Measurements from ENCODE around the gene MRPL20. TPM values are rescaled to one million over a fixed set of nuclear protein-coding genes. Genes with fewer than 3 reads are reported as not detected.
"Not testable (repeated sequence)": the region's sequence is repeated elsewhere in the genome, so short reads cannot be mapped to it uniquely, and the experiment has no call there.

The MRPL20 gene
- total and polyA plus RNA-seq, 4 donors = 60.1 to 181 (median 122) TPM

- H3K27me3 ChIP-seq (ENCODE audit: control insufficient read depth in 3 of 3, insufficient read depth in 3 of 3, low read length in 2 of 3) = no peaks in the 10 kb centered on the region
- no peak overlapping the region for H3K4me3 ChIP-seq
- H3K4me1 ChIP-seq (ENCODE audit: control insufficient read depth in 5 of 5, insufficient read depth in 5 of 5, low read length in 5 of 5) = peaks cover 0 to 2% (median 0%) of the 10 kb centered on the region in 5 donors
- H3K36me3 ChIP-seq (ENCODE audit: control insufficient read depth in 4 of 4, insufficient read depth in 4 of 4, low read length in 4 of 4) = no peaks in the 10 kb centered on the region
- H3K27ac ChIP-seq (ENCODE audit: low read depth in 1 of 2, low read length in 1 of 2) = no peak overlapping the region
- TF ChIP-seq, protein P1, sequence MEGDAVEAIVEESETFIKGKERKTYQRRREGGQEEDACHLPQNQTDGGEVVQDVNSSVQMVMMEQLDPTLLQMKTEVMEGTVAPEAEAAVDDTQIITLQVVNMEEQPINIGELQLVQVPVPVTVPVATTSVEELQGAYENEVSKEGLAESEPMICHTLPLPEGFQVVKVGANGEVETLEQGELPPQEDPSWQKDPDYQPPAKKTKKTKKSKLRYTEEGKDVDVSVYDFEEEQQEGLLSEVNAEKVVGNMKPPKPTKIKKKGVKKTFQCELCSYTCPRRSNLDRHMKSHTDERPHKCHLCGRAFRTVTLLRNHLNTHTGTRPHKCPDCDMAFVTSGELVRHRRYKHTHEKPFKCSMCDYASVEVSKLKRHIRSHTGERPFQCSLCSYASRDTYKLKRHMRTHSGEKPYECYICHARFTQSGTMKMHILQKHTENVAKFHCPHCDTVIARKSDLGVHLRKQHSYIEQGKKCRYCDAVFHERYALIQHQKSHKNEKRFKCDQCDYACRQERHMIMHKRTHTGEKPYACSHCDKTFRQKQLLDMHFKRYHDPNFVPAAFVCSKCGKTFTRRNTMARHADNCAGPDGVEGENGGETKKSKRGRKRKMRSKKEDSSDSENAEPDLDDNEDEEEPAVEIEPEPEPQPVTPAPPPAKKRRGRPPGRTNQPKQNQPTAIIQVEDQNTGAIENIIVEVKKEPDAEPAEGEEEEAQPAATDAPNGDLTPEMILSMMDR (IDR thresholded peaks at IDR 0.05; ENCODE audit: control extremely low read depth, extremely low read depth) = no peak
- H3K9ac ChIP-seq (ENCODE audit: insufficient read depth in 1 of 2, low read length in 2 of 2) = no peak overlapping the region
- DNase-seq (no peak), ATAC-seq (ENCODE audit: insufficient read depth, low FRiP score) (no peak)
- H3K9me3 ChIP-seq (ENCODE audit: control insufficient read depth in 4 of 4, insufficient read depth in 3 of 4, low read length in 3 of 4) = no peaks in the 10 kb centered on the region
- WGBS, 2 donors = 94 to 95% methylated on average over 16 of the region's 16 CpGs
Observed at GRCh38 chr1:1452882-1453281, 45.8 kb upstream of the MRPL20 start.

- not testable (repeated sequence) for H3K27me3 ChIP-seq (ENCODE audit: control insufficient read depth in 3 of 3, insufficient read depth in 3 of 3, low read length in 2 of 3); H3K9ac ChIP-seq (ENCODE audit: insufficient read depth in 1 of 2, low read length in 2 of 2); ATAC-seq (ENCODE audit: insufficient read depth, low FRiP score); H3K9me3 ChIP-seq (ENCODE audit: control insufficient read depth in 4 of 4, insufficient read depth in 3 of 4, low read length in 3 of 4); H3K4me3 ChIP-seq; DNase-seq; H3K4me1 ChIP-seq (ENCODE audit: control insufficient read depth in 5 of 5, insufficient read depth in 5 of 5, low read length in 5 of 5); H3K36me3 ChIP-seq (ENCODE audit: control insufficient read depth in 4 of 4, insufficient read depth in 4 of 4, low read length in 4 of 4); H3K27ac ChIP-seq (ENCODE audit: low read depth in 1 of 2, low read length in 1 of 2)
- 74 to 89% methylated on average over 8 of the region's 8 CpGs for WGBS, 2 donors
Observed at GRCh38 chr1:1452365-1452739, 45.3 kb upstream of the MRPL20 start.

DNA sequence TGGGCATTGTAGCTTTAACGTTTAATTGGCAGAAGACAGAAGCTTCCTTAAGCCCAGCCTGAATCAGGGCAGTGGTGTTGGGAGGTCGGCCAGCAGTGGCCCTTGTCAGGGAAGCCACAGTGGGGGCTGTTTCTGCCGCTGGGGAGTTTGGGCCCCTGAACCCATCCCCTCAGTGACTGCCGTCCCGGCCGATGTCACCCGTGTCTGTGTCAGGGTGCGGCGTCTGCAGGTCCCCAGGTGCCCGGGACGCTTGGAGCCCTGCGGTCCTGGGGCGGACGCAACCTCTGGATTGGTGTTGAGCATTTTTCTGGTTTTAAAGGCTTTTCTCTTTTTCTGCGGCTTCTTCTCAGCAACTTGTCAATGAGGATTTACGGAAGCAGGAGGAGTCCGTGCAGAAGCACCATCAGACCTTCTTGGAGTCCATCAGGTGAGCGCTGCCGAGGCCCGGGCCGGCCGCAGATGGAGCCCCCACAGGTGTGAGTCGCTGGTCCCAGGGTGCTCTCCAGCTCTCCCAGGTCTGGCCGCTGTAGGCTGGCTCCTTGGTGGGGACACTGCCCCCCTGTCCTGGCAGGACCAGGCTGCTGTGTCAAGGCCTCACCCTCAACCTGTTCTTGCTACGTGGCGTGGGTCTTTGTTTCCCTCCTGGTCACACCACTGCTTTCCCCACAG lies 44.7 kb upstream of the MRPL20 start:
- no peak for ATAC-seq (ENCODE audit: insufficient read depth, low FRiP score)
- TF ChIP-seq, protein P1 (IDR thresholded peaks at IDR 0.05; ENCODE audit: control extremely low read depth, extremely low read depth) = no peak
- Histone ChIP-seq H3K4me1 (ENCODE audit: control insufficient read depth in 5 of 5, insufficient read depth in 5 of 5, low read length in 5 of 5) (peaks cover 0 to 1% (median 0%) of the 10 kb centered on the region in 5 donors), H3K27ac (ENCODE audit: low read depth in 1 of 2, low read length in 1 of 2) (no peak overlapping the region), H3K9me3 (ENCODE audit: control insufficient read depth in 4 of 4, insufficient read depth in 3 of 4, low read length in 3 of 4) (no peaks in the 10 kb centered on the region), H3K36me3 (ENCODE audit: control insufficient read depth in 4 of 4, insufficient read depth in 4 of 4, low read length in 4 of 4) (no peaks in the 10 kb centered on the region), H3K27me3 (ENCODE audit: control insufficient read depth in 3 of 3, insufficient read depth in 3 of 3, low read length in 2 of 3) (no peaks in the 10 kb centered on the region), H3K9ac (ENCODE audit: insufficient read depth in 1 of 2, low read length in 2 of 2) (no peak overlapping the region), H3K4me3 (no peak overlapping the region)
- WGBS, 2 donors = 91 to 94% methylated on average over 26 of the region's 26 CpGs
- DNase-seq = no peak

GRCh38 chr1:1450616-1451015 lies 43.5 kb upstream of the MRPL20 start:
- not testable (repeated sequence) for H3K4me1 ChIP-seq (ENCODE audit: control insufficient read depth in 5 of 5, insufficient read depth in 5 of 5, low read length in 5 of 5); H3K27ac ChIP-seq (ENCODE audit: low read depth in 1 of 2, low read length in 1 of 2); H3K36me3 ChIP-seq (ENCODE audit: control insufficient read depth in 4 of 4, insufficient read depth in 4 of 4, low read length in 4 of 4); H3K4me3 ChIP-seq; H3K9me3 ChIP-seq (ENCODE audit: control insufficient read depth in 4 of 4, insufficient read depth in 3 of 4, low read length in 3 of 4); DNase-seq; H3K27me3 ChIP-seq (ENCODE audit: control insufficient read depth in 3 of 3, insufficient read depth in 3 of 3, low read length in 2 of 3); H3K9ac ChIP-seq (ENCODE audit: insufficient read depth in 1 of 2, low read length in 2 of 2); ATAC-seq (ENCODE audit: insufficient read depth, low FRiP score)
- WGBS, 2 donors = 79 to 88% methylated on average over 22 of the region's 22 CpGs

Measured in lung (tissue), 12 donors.